GM21515 (cell line): ENCODE data around the gene IFIH1.

Source experiments
- ATAC-seq: cut with Tn5 transposase; IDR thresholded peaks from one replicate; pipeline ENCODE4 v1.9.1; 2021; ENCODE audit not compliant: unreplicated experiment

Gene IFIH1

DNA sequence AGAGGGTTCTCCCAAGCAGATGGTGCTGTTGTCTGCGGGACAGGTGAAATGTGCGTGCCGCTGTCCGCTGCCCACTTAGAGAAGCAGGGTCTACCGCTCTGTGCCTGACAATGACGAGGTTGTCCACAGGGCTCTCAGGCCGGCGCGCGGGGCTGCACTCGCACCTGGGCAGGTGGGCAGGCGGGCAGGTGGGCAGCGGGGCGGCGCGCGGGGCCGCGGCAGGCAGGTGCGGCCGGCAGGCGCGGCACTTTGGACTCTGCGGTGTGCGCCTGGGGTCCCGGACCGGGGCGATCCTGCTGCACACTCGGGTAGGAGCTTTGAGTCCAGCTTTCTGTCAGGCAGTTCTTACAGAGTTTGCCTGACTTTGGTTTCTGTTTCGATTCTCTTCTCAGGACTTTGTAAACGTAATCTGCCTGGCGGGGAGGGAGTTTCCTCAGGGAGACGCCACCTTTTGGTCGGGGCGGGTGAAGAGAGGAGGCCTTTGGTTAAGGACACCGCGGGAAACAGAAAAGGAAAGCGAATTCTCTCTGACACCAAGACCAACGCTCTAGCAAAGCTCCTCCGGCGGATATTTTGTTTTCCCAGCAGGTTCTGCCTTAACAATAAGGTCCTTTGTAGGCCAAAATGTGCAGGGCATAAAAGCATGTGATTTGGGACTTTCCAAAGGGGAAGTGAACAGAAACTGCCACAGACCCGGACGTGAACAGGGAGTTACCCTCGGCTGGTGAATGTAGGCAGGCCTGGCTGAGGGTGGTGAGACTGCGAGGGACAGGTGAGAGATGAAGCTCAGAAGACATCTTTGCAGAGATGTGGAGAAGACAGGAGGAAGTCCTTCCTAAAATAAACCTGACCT lies at the start of gene IFIH1:
Gene IFIH1 (minus strand): TSS at position 357 of the 853 bp plus-strand sequence. CDS start 377 bp downstream, outside the sequence.
- peak; percentile 79 for ATAC-seq

DNA sequence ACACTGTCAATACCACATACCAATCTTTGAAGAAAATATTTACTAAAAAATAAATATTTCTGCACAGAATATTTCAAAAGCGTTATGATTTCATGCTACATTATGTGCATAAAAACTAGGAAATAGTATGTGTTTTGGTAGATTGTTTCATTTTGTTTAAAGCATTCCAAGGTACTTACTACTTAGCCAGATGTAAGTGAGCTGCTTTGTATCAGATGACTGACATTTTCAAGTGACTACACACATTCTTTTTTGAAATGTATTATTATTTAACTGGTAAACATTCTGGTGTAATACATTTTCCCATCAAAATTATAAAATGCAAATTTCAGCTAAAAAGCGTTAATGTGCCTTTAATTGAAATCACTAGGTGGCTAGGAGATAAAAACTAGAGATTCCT lies 46.9 kb upstream of the IFIH1 start:
- ATAC-seq, result no peak

DNA sequence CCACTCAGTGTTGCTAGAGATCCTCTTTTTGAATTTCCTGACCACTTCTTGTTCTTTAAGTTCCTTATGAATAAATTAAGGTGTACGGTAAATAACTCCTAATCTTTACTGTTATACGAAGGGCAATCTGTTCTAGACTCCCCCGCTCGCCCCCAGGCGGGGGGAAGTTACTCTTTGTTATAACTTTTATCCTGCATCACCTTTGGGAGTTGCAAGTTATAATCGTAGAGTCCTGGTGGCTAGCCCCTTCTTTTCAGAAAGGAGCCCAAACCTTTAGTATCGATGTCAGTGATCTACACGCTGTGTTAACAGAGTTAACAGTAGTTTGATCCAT lies 26.1 kb upstream of the IFIH1 start:
- peak; percentile 0 for ATAC-seq

DNA sequence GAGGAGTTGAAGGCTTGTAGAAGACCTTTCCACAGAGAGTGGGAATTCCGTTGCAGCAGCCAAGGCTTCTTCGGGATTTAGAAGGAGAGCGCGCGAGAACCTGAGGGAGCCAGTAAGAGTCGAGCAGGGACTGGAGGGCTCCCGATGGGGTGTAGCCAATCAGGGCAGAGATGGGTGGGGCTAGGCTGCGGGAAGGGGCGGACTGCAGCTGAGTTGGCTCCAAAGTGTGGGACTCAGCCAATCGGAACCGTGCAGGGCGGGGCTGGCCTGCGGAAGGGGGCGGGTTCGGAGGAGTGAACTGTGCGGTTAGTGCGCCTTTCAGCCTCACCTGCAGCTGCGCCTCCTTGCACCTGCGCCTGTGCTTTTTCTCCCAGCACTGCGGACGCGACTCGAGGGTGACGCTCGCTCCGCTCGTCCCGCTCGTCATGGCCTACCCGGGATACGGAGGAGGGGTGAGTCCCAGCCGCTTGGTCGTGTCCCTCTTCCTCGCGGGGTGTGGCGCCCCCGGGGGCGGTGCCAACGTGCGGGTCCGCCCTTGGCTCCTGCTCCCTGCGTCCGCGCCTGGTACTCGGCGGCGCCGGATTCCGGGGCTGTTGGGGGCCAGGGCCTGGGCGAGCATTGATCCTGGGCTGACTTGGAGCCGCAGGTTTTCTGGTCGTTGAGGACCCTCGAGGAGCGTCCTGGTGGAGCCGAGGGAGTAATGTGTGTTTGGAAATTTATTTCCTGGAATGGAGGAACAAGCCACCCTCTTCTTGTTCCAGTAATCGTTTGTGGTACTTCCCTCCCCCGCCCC lies 25.5 kb upstream of the IFIH1 start, which contains the start of gene GCA:
Gene GCA (plus strand): TSS at position 309 of the 793 bp plus-strand sequence. CDS start 117 bp downstream, at position 426.
- peak; percentile 99 for ATAC-seq

DNA sequence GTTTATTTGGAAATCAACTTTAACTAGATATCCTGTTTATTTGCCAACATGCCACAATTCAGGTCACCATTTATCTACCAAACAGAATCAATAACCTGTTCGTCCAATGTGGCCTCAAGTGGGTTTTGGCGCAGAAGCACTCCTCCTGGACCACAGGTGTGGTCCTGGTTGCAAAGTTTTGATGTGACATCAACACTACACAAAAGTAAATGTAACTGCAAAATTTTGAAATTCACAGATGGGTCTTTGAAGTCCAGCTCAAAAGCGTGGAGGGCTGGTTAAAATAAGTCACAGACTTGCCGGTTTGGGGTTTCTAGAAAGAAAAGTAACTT lies 25.0 kb upstream of the IFIH1 start:
- no peak for ATAC-seq

DNA sequence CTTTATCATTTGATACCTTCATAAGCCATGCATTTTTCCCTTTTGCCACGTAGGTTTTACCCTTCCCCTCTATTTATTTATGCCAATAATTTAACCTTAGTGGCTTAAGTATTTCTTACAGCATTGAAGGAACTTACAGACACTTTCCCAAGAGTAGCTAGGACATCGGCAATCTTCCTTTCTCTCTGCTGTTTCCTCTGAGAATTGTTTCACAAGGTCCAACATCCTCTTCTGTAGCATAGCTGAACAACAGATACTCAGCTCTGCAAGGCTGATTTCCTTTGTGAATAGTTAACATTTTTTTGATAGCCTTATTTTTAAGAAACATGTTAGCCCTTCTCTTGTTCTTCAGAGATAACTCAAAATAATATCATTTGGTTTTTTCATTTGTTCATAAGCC lies 24.4 kb upstream of the IFIH1 start:
- no peak for ATAC-seq

DNA sequence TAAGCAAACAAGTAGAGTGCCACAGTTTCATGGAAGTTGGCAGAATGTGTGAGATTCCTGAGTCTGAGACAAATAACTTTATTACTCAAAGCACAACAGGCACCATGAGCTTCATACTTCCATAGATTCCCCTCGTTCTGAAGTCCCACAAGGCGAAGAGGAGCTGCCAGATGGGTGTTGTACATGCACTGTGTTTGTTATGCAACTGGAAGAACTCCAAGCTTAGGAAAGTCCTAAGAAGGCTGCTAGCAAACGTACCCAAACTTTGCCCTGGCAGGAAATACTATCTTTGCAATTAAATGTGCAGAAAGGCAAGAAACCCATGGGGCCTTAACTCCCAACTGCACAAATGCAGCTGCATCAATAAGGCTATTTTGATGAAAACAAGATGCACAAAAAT lies 23.8 kb upstream of the IFIH1 start:
- ATAC-seq, result no peak

DNA sequence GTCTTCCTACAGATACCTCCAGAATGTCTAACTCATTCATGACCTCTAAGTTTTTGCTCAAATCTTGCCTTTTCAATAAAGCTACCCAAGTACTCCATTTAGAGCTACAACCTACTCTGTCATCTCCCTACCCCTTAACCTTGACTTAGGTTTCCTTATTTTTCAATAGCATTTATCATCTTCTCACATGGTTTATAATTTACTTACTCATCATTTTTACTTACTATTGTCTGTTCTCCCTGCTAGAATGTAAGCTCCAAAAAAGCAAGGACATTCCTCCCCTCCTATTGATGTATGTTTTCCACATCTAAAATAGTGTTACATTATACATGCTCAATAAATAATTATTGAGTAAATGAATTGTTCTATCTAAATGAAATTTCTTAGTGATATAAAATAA lies 22.3 kb upstream of the IFIH1 start:
- ATAC-seq, result no peak

DNA sequence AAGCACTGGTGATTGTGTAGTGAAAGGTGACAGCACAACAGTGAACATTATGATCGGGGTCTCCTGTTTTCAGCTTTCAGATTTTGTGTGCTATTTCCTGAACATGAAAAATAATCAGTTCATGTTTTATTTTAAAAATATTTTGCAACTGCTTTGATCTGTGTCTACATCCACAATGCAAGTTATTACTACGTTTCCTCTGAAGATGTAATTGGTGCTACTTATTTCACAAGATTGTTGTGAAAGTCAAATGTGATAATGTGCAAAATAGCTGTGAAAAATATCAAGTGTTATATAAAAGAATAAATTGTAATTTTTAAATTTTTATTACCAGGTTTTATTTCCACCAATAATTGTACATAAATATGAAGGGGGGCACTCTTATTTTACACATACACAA lies 19.4 kb upstream of the IFIH1 start:
- no peak for ATAC-seq

DNA sequence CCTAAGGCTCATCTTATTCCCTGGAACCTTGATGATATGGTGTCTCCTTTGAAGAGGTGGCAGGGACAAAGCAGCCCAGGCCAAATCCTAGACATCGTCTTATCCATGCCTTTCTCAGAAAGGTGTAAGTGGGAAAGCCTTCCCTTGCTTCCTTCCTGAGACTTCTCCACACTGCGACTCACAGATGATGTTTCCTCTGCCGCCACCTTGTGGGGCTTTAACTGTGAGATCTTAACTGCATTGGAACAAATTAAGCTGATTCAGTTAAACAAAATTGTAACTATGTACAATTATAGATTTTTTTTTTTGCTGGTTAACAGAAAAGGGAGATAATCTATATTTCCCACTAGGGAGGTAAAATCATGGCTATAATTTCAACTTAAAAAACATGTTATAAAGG lies 15.5 kb upstream of the IFIH1 start:
- peak; percentile 66 for ATAC-seq

DNA sequence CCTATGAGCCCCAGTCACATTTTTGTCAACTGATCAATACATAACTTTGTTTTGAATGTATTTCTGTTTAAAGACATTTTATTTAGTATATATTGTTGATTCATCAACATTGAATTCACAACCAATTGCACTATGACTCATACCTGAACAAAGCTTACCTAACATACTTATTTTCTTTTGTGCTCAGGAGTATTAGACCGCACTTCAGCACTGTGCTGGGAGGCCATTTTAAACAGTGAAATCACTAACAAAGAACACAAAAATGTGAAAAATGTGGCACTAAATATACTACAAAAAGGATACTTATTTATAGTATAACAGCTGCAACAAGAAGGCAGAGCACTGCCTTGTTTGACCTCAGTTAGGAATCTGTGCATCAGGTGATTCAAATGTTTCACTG lies 12.4 kb upstream of the IFIH1 start:
- no peak for ATAC-seq

DNA sequence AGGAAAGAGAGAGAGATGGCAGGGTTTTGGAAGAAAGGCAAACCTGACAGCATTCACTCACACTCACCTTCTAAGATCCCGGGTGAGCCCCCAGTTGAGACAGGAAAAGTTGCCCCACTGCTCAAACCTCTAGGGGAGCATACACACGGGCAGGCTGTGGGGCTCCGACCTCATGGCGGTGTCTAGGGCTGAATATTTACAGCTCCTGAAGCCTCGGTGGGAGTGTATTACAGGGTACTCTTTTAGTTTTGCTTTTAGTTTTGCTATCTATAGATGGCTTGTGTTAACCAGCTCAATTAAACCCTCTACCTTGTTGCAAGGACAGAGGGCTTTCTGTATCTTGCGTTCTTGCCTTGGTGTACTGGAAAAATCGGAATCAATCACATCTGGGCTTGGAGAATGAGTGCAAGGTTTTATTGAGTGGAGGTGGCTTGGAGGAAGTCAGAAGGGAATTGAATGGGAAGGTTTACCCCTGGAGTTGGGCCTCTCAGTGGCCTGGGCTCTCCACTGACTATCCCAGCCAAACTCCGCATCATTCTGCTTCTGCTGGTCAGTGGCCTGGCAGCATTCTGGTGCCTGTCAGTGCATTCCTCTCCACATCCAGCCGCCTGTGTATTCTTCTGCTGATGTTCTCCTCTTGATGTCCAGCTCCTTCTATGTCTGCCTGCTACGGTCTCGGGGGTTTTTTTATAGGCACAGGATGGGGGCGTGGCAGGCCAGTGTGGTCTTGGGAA lies 10.1 kb upstream of the IFIH1 start:
- peak; percentile 76 for ATAC-seq

DNA sequence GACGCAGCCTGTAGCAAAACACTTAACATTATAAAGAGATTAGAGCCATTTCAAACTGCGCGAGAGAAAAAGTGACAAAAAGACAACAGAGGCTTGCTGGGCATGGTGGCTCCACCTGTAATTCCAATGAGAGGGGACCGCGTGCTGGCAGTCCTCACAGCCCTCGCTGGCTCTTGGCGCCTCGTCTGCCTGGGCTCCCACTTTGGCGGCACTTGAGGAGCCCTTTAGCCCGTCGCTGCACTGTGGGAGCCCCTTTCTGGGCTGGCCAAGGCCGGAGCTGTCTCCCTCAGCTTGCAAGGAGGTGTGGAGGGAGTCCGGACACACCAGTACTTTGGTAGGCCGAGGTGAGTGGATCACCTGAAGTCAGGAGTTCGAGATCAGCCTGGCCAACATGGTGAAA lies 9.3 kb upstream of the IFIH1 start:
- no peak for ATAC-seq

DNA sequence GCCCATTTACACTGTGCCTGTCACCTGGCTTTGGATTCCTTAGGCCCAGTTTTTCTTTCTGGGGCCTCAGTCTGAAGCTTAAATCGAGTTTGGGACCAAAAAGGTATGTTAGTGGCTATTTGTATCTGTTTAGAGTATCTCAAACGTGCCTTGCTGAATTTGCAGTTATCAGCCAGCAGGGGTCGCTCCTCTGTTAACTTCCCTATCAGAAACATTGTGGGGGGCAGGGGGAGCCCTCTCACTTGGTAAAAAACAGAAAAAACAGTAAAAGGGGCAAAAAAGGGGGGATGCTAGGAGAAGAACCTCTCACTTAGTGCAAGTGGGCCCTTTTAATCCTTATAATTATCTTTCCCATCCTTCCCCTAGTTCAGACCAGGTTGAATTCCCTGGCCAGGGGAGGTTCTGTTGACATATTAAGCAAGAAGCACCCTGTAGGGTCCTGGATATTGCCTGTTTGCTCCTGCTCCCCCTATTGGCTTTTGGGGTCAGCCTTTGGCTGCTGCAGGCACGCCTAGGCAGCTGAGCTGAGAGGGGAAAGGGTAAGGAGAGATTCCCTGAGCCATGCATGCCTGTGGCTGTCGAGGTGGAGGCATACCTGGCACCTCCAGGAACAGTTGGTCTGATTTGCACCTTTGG lies 8.8 kb upstream of the IFIH1 start:
- ATAC-seq, result no peak

DNA sequence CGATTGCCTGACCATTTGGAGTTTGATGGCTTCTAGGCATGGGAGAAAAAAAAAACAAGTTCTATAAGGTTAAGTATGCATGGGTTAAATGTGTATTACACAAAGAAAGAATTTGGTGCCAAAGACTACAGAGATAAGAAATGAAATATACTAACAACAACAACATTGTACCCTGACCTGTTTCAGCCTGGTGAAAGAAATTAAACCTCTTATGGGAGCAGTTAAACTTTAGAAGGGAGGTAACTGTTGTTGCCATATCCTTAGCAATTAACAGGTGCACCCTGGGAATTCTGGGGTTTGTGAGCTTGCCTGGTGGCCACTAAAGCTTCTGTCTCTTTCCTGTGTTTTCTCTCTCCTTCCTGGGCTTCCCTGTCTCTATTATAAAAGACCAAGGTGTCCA lies 6.5 kb upstream of the IFIH1 start:
- no peak for ATAC-seq

DNA sequence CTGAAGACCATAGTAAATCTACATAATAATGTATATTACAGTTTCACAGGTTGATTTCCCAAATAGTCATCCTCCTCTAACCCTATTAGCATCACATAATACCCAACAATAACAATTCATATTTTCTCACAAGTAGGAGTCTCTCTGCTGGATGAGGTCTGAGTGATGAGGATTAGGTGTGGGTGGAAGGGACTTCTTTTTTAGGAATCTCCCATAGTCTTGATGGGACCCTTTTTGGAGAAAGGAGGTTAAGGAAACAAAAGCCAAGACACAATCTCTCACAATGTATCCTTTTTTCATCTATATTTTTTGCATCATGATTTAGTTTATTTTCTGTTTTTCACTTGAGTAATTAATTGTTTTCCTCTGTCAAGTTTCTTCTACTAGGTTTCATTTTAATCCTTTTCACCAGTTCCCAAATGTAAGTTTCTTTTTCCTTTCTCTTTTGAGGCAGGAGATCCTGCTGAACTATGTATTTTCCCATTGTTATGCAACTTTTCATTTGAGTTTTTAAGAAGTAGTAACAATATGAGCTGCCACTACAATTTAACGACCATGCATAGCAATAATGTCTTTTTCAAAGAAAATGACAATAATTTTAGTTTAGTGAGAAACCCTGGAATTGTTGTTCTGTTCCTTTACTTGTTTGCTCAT lies 2.5 kb upstream of the IFIH1 start:
- ATAC-seq, result no peak

DNA sequence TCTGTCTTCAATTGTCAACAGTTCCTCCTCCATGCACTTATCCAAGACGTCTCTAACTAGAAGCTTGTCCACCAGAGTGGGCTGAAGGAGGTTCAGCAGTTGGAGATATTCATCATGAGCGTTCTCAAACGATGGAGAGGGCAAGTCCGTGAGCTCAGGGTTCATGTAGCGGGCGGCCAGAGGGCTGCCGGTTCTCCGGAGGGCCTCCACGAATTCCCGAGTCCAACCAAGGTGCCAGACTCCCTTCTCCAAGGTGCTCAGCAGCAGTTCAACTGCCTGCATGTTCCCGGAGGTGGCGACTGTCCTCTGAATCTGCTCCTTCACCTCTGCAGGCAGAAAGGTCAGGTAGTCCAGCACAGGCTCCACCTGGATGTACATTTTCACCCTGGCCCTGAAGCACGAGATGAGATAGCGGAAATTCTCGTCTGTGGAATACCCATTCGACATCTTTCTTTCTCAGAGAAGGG lies 590 bp downstream of the IFIH1 start:
- ATAC-seq, result peak; percentile 15

DNA sequence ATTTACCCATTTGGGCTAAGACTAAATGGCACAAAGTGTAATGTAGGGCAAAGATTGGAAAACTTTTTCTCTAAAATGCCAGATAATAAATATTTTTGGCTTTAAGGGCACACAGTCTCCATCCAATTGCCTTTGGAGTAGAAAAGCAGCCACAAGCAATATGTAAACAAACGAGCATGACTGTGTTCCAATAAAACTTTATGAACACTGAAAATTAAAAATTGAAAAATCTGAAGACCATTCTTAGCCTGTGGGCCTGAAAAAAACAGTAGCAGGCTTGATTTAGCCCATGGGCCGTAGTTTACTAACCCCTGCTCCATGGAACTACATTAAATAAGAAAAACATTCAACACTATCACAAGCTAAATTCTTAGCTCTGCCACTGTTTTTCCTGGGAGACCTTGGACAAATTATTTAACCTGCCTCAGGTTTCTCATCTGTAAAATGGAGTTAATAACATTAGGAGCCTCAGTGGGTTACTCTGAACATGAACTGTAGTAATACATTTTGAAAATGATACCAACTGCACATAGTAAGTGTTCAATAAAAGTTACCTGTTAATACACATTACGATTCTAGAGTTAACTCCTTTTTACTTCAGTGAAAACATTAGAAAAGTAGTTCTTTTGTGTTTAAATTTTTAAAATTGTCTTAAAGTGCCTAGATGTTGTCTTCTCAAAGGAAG lies 1.3 kb downstream of the IFIH1 start:
- no peak for ATAC-seq

DNA sequence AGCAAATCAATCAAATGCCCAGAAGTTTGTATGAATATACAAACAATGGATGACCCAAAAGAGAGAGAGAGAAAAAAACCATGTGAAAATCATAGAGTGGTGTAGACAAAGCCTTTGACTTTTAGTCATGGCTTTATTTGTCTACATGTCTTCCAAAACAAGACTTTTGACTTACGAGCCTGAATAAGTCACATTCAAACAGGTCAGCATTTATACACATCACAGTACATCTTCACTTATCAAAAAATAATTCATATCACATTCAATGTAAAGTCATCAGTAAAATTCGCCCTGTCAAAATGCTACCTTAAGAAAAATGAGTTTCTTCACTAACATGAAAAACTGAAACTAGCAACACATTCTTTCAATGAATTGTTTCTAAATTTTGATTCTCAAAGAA lies 1.9 kb downstream of the IFIH1 start:
- no peak for ATAC-seq

DNA sequence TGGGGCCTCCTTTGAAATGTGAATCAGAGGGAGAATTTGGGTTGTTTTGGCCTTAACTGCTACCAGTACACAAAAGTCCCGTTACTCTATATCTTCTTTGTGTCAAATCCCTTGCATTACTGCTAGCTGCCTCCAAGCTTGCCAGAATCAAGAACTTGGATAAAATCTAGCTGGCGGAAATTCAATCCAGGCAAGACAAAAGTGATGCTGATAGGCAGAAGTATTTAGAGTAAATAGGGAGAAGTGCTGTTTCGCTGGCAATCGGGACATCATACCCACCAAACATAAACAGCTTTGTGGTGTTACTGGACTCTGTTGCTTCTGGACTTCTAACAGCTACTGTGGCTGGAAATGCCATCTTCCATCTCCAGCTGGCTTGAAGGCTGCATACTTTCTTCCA lies 2.5 kb downstream of the IFIH1 start:
- ATAC-seq, result no peak
